ENCODE measurements around the gene DUOX1. TPM values are rescaled to one million over a fixed set of nuclear protein-coding genes. Genes with fewer than 3 reads are reported as not detected.

Gene DUOX1
- total RNA-seq, 1 experiment from 2014 or later = 1.2 TPM

GRCh38 chr15:45095661-45096060 lies 34.1 kb upstream of the DUOX1 start:
- no peak overlapping the region for H3K27ac Mint-ChIP-seq (ENCODE audit: unreplicated experiment)
- H3K4me1 Mint-ChIP-seq (ENCODE audit: low read depth, unreplicated experiment) = no peaks in the 10 kb centered on the region
- H3K36me3 Mint-ChIP-seq (ENCODE audit: insufficient read depth, unreplicated experiment) = no peaks in the 10 kb centered on the region
- intact Hi-C loops (cut with micrococcal nuclease; ENCODE audit: unreplicated experiment) = no loop called here
- BruUV-seq (replicated peaks) = no TSS peak
- TF ChIP-seq CTCF (IDR thresholded peaks at IDR 0.05; ENCODE audit: unreplicated experiment) = no peak
- H3K4me3 Mint-ChIP-seq (ENCODE audit: low read depth, unreplicated experiment) = no peak overlapping the region
- H3K27me3 Mint-ChIP-seq (ENCODE audit: unreplicated experiment) = peaks cover 58% of the 10 kb centered on the region
- no peaks in the 10 kb centered on the region for H3K9me3 Mint-ChIP-seq (ENCODE audit: low read depth, unreplicated experiment)
- CTCF ChIA-PET = no interaction called here
- no peak for DNase-seq

GRCh38 chr15:45097466-45097865 lies 32.3 kb upstream of the DUOX1 start:
- CTCF ChIA-PET = interaction anchor here (1.1 kb wide), 1 partner anchor 20 kb away, joined by 3 read pairs; no protein-coding TSS in a partner anchor
- Mint-ChIP-seq H3K27ac (ENCODE audit: unreplicated experiment) (no peak overlapping the region), H3K36me3 (ENCODE audit: insufficient read depth, unreplicated experiment) (no peaks in the 10 kb centered on the region), H3K9me3 (ENCODE audit: low read depth, unreplicated experiment) (no peaks in the 10 kb centered on the region), H3K4me1 (ENCODE audit: low read depth, unreplicated experiment) (no peaks in the 10 kb centered on the region), H3K27me3 (ENCODE audit: unreplicated experiment) (peaks cover 58% of the 10 kb centered on the region), H3K4me3 (ENCODE audit: low read depth, unreplicated experiment) (no peak overlapping the region)
- no TSS peak for BruUV-seq (replicated peaks)
- no peak for TF ChIP-seq CTCF (IDR thresholded peaks at IDR 0.05; ENCODE audit: unreplicated experiment)
- no peak for DNase-seq
- intact Hi-C loops (cut with micrococcal nuclease; ENCODE audit: unreplicated experiment) = no loop called here

GRCh38 chr15:45099549-45100165 lies 30.1 kb upstream of the DUOX1 start:
- no peak for DNase-seq
- no peaks in the 10 kb centered on the region for H3K4me1 Mint-ChIP-seq (ENCODE audit: low read depth, unreplicated experiment)
- H3K4me3 Mint-ChIP-seq (ENCODE audit: low read depth, unreplicated experiment) = no peak overlapping the region
- no peaks in the 10 kb centered on the region for H3K9me3 Mint-ChIP-seq (ENCODE audit: low read depth, unreplicated experiment)
- H3K27me3 Mint-ChIP-seq (ENCODE audit: unreplicated experiment) = peaks cover 57% of the 10 kb centered on the region
- intact Hi-C loops (cut with micrococcal nuclease; ENCODE audit: unreplicated experiment) = no loop called here
- H3K27ac Mint-ChIP-seq (ENCODE audit: unreplicated experiment) = no peak overlapping the region
- CTCF ChIA-PET = no interaction called here
- TF ChIP-seq CTCF (IDR thresholded peaks at IDR 0.05; ENCODE audit: unreplicated experiment) = no peak
- BruUV-seq (replicated peaks) = no TSS peak
- no peaks in the 10 kb centered on the region for H3K36me3 Mint-ChIP-seq (ENCODE audit: insufficient read depth, unreplicated experiment)

- TF ChIP-seq CTCF (IDR thresholded peaks at IDR 0.05; ENCODE audit: unreplicated experiment) = no peak
- CTCF ChIA-PET = no interaction called here
- H3K36me3 Mint-ChIP-seq (ENCODE audit: insufficient read depth, unreplicated experiment) = no peaks in the 10 kb centered on the region
- H3K9me3 Mint-ChIP-seq (ENCODE audit: low read depth, unreplicated experiment) = no peaks in the 10 kb centered on the region
- intact Hi-C loops (cut with micrococcal nuclease; ENCODE audit: unreplicated experiment) = no loop called here
- peaks cover 71% of the 10 kb centered on the region for H3K27me3 Mint-ChIP-seq (ENCODE audit: unreplicated experiment)
- BruUV-seq (replicated peaks) = no TSS peak
- DNase-seq = no peak
- H3K4me3 Mint-ChIP-seq (ENCODE audit: low read depth, unreplicated experiment) = no peak overlapping the region
- no peaks in the 10 kb centered on the region for H3K4me1 Mint-ChIP-seq (ENCODE audit: low read depth, unreplicated experiment)
- H3K27ac Mint-ChIP-seq (ENCODE audit: unreplicated experiment) = no peak overlapping the region
Observed at GRCh38 chr15:45100884-45101625, 28.7 kb upstream of the DUOX1 start.

Measured in Calu3 (cell line).